Retinal pigment epithelial cell (primary cell): Measurements from ENCODE around the gene TSPAN5.

Experiments used
- DNase-seq: peaks from one replicate; pipeline ENCODE4 v3.0.0-alpha.2; 2010; ENCODE audit warnings: low read depth
- H3K4me3 ChIP-seq: 2 replicates; pipeline ENCODE4 v1.5.1; 2011; ENCODE audit warnings: mild to moderate bottlenecking, low read length, control low read depth, moderate library complexity
- TF ChIP-seq, protein P1 (sequence below): conservative IDR thresholded peaks from 2 replicates; pipeline ENCODE4 v1.5.1; 2011; ENCODE audit warnings: low read depth, low read length, control low read depth, inconsistent platforms

The TSPAN5 gene

DNA sequence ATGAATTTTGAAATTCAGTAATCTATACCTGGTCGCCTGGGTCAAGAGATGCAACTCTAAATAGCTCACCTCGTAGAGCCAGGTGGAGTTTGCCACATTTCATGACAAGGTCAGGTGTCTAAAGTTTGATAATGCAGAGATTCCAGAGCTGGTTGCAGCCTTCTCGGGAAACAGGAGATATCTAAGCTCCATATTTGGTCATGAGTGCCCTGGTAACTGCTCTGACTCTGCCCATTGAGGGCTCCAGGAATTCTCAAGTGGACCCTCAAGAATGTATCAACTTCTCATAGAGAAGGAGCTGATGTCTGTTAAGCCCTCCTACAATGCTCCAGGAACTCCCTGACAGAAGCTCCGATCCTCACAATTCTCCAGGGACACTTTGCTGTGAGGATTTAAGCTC lies 33.2 kb upstream of the TSPAN5 start:
- TF ChIP-seq, protein P1, sequence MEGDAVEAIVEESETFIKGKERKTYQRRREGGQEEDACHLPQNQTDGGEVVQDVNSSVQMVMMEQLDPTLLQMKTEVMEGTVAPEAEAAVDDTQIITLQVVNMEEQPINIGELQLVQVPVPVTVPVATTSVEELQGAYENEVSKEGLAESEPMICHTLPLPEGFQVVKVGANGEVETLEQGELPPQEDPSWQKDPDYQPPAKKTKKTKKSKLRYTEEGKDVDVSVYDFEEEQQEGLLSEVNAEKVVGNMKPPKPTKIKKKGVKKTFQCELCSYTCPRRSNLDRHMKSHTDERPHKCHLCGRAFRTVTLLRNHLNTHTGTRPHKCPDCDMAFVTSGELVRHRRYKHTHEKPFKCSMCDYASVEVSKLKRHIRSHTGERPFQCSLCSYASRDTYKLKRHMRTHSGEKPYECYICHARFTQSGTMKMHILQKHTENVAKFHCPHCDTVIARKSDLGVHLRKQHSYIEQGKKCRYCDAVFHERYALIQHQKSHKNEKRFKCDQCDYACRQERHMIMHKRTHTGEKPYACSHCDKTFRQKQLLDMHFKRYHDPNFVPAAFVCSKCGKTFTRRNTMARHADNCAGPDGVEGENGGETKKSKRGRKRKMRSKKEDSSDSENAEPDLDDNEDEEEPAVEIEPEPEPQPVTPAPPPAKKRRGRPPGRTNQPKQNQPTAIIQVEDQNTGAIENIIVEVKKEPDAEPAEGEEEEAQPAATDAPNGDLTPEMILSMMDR = no peak
- DNase-seq = no peak
- H3K4me3 ChIP-seq = no peak overlapping the region

DNA sequence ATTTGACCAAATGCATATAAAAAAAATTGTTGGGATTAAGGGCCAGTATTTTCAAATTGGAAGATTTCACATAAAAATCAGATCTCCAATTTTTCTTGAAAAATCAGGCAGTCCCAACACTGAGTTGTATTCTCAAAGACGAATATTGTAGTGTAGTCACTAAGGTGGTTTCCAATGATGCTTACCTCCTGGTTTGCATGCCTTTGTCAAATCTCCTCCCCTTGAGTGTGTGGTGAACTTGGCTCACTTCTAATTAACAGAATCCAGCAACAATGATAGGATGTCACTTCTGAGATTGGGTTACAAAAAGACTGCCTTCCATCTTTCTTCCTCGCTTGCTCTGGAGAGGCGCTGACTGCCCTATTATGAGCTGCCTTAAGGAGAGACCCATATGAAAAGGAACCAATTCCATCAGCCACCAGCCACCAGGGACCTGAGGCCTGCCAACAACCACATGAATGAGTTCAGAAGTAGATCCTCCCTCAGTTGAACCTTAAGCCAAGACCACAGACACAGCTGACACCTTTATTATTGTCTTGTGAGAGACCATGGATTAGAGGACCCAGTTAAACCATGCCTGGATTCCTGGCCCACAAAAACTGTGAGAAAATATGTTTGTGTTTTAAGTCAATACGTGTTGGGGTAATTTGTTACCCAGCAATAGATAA lies 31.2 kb upstream of the TSPAN5 start:
- TF ChIP-seq, protein P1 = no peak
- no peak overlapping the region for H3K4me3 ChIP-seq
- DNase-seq = no peak

DNA sequence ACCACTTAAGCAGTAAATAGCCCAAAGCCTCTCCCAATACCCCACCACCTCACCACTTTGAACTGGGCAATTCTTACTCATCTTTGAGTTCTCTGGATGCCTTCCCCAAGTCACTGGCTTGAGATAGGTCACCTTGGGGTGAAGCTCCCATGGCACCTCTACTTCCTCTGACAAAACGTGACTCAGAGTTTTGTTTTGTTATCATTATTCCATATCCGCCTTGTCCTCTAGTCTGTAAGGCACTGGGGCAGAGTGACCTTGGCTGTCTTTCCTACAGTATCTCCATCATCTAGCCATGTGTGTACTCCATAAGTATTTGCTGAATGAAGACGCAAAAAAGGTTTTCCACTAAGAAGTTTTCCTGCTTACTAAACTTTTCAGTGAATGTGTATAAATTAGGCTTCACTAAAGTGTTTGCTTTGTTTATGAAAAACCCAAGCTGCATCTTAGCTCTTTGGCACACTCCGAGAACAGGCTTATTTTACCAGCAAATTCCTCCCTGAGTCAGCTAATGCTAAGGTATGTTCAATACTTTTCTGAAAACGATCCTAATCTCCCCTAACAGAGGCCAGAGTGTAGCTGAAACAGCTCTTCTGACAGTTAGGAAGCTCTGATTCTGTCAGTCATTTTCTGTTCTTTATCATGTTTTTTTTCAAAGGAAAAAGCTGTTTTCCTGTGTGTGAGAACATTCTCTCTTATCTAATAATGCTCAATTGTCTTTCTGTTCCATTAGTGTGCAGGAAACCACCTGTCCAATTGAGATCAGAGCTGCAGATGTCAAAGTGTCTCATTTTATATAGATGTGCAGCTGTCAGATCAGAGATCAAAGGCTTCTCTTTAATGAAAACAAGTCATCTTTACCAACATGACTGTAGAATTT lies 30.2 kb upstream of the TSPAN5 start:
- peak; percentile 66 for DNase-seq
- H3K4me3 ChIP-seq = no peak overlapping the region
- TF ChIP-seq, protein P1 = no peak

DNA sequence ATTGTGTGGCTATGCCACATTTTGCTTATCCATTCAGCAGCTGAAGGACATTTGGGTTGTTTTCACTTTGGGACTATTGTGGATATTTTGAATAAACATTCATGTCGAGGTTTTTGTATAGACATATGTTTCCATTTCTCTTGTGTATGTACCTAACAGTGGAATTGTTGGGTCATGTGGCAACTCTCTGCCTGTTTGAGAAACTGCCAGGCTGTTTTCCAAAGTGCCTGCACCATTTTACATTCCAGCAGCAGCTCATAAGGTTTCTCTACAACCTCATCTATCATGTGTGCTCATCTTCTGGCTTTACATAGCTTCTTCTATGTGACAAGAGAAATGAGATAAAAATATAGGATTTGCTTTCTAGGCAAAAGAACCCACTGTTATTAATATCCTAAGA lies 29.5 kb upstream of the TSPAN5 start:
- H3K4me3 ChIP-seq = no peak overlapping the region
- TF ChIP-seq, protein P1 = no peak
- no peak for DNase-seq

DNA sequence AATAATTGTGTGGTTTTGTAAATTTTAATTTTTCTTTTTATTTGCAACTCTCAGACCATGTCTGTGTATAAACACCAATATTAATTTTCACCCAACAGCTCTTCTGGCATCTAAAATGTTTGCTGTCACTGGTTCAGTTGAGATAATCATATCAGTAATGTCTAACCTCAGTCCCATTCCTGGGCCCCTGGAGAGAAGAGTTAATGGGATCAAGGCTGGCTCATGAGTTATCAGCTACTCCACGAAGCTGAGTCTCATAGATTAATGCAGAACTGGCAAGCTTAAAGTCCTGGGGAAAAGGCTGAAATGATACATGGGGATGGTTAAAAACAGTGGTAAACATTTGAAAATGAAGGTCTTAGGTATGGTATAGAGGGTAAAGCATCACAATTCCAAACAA lies 28.4 kb upstream of the TSPAN5 start:
- DNase-seq = no peak
- TF ChIP-seq, protein P1 = no peak
- H3K4me3 ChIP-seq = no peak overlapping the region

DNA sequence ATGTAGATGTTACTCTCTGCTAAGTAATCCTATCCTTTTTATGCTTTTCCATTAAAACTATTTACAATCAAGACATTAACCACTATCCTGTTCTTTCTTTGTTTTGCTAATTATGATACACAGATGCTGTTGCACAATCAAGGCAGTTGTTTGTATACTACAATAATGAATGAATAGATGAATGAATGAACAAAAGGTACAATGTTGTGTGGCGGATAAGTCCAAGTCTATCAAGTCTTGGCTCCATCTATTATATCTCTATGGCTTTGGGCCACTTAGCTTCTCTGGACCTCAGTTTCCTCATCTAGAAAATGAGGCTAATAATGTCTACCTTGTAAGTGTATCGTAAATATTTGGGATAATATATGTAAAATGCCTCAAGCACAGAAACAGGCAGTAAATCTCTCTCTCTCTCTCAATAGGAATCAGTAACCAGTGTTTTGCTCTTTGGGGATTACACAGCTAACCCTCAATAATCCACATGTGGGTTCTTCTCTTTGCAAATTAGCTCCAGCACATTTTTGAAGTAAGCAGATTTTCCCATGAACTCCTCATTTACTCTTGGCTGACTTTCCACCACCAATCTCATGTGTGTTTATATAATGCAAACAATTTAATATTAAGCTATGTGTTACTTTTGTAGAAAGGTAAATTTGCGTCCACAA lies 27.8 kb upstream of the TSPAN5 start:
- H3K4me3 ChIP-seq = no peak overlapping the region
- DNase-seq = no peak
- TF ChIP-seq, protein P1 = no peak
